NCI-H2107 (cell line): ENCODE data around the gene CLDN4.
A peak's percentile ranks its signal among the peaks of the same experiment; 100 is the strongest.
"Not testable (repeated sequence)": the region's sequence is repeated elsewhere in the genome, so short reads cannot be mapped to it uniquely, and the experiment has no call there.

ENCODE experiments used
- DNase-seq: peaks from one replicate; lab custom pipeline; 2025; lab: John Stamatoyannopoulos, UW

CLDN4 gene

GRCh38 chr7:73823873-73824592, 6.8 kb upstream of the CLDN4 start:
- no peak for DNase-seq

GRCh38 chr7:73824986-73825385, 5.8 kb upstream of the CLDN4 start:
- DNase-seq = no peak

GRCh38 chr7:73827567-73828106, 3.2 kb upstream of the CLDN4 start:
- peak; percentile 98 for DNase-seq

GRCh38 chr7:73828107-73828803, 2.5 kb upstream of the CLDN4 start:
- peak; percentile 81 for DNase-seq

GRCh38 chr7:73828972-73829371, 1.8 kb upstream of the CLDN4 start:
- DNase-seq = no peak

GRCh38 chr7:73829505-73829904, 1.3 kb upstream of the CLDN4 start:
- DNase-seq = no peak

GRCh38 chr7:73829921-73830680, 695 bp upstream of the CLDN4 start:
- no peak for DNase-seq

- no peak for DNase-seq
Observed at GRCh38 chr7:73831584-73831833, 713 bp downstream of the CLDN4 start.

- DNase-seq = peak; percentile 73
Observed at GRCh38 chr7:73831834-73832651, 1.2 kb downstream of the CLDN4 start.

- no peak for DNase-seq
Observed at GRCh38 chr7:73832806-73833205, 2.0 kb downstream of the CLDN4 start.

- DNase-seq = peak; percentile 46
Observed at GRCh38 chr7:73833251-73833919, 2.6 kb downstream of the CLDN4 start.

- no peak for DNase-seq
Observed at GRCh38 chr7:73834626-73835191, 3.9 kb downstream of the CLDN4 start.

- not testable (repeated sequence) for DNase-seq
Observed at GRCh38 chr7:73837167-73837566, 6.4 kb downstream of the CLDN4 start.

GRCh38 chr7:73838642-73839041, 7.8 kb downstream of the CLDN4 start:
- DNase-seq = no peak

GRCh38 chr7:73839290-73839689, 8.5 kb downstream of the CLDN4 start:
- DNase-seq = no peak

GRCh38 chr7:73839743-73840714, 9.2 kb downstream of the CLDN4 start:
- no peak for DNase-seq

- DNase-seq = no peak
Observed at GRCh38 chr7:73840715-73841379, 10.1 kb downstream of the CLDN4 start.

GRCh38 chr7:73841689-73842066, 10.9 kb downstream of the CLDN4 start:
- DNase-seq = no peak
